ENCODE data around the gene WDR35. TPM values are rescaled to one million over a fixed set of nuclear protein-coding genes. Genes with fewer than 3 reads are reported as not detected.

Gene WDR35
- total and polyA plus RNA-seq, 8 donors, result 2.6 to 7.2 (median 3.8) TPM

DNA sequence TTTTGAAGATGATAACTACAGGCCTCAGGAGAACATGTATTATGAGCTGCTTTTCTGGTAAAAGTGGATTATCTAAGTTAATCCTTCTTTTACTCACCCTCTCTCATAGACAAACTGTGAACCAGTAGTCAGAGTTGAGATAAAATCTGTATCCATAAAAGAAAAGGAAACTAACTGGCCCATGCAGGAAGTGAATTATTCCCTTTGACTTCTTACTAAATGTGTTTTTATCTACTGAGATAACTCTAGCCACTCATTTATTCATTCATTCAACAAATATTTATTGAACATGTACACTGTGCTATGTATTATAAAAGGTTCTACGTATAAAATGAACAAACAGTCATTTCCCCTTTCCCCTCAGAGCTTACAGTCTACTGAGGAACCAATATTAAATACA, 10.0 kb downstream of the WDR35 start:
- TF ChIP-seq, protein P1, sequence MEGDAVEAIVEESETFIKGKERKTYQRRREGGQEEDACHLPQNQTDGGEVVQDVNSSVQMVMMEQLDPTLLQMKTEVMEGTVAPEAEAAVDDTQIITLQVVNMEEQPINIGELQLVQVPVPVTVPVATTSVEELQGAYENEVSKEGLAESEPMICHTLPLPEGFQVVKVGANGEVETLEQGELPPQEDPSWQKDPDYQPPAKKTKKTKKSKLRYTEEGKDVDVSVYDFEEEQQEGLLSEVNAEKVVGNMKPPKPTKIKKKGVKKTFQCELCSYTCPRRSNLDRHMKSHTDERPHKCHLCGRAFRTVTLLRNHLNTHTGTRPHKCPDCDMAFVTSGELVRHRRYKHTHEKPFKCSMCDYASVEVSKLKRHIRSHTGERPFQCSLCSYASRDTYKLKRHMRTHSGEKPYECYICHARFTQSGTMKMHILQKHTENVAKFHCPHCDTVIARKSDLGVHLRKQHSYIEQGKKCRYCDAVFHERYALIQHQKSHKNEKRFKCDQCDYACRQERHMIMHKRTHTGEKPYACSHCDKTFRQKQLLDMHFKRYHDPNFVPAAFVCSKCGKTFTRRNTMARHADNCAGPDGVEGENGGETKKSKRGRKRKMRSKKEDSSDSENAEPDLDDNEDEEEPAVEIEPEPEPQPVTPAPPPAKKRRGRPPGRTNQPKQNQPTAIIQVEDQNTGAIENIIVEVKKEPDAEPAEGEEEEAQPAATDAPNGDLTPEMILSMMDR (IDR thresholded peaks at IDR 0.05), result no peak
- H3K9me3 ChIP-seq, result no peaks in the 10 kb centered on the region
- H3K4me1 ChIP-seq, result no peaks in the 10 kb centered on the region
- ATAC-seq, result no peak
- intact Hi-C loops (cut with DNase I), result no loop called here
- H3K27ac ChIP-seq, result no peak overlapping the region
- no peak overlapping the region for H3K4me3 ChIP-seq
- no peaks in the 10 kb centered on the region for H3K27me3 ChIP-seq
- FAIRE-seq, result no peak
- 78% methylated on average over 1 of the region's 1 CpG for WGBS, 2 donors
- no peaks in the 10 kb centered on the region for H3K36me3 ChIP-seq
- no peak for DNase-seq

DNA sequence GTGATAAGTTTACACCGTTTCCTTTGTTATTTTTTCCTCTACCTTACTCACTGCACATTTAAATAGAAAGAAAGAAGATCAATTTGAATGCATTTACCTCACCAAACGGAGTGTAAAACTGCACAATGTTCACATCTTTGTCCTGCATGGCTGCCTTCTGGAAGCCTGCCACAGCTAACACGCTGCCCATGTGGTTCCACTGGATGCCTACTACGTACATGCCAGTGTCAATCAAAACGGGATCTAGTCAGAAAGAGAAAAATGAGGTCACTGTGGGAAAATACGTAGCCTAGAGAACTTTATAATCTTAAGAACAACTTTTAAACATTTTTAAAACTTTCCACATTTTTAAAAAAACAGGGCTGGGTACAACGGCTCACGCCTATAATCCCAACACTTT, 16.4 kb downstream of the WDR35 start:
- 89 to 90% methylated on average over 8 of the region's 8 CpGs for WGBS, 2 donors
- no peak for FAIRE-seq
- peaks cover 0 to 4% (median 0%) of the 10 kb centered on the region in 3 donors for H3K36me3 ChIP-seq

DNA sequence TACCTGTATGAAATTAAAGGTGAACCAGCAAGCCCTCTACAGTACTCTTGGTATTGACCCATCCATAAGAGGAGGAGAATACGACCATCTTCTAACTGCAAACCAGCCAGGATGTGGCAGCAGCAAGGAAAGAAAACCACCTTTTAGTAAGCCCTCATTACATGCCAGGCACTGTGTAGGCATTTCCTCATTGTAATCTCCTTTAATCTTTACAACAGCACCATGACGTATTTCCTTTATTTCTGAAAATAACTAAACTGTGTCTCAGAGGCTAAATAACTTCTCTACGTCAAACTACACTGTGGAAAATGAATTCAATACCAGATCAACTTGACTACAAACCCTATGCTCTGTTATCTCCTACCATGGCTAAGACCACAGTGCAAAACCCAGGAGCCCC, 18.2 kb downstream of the WDR35 start:
- ATAC-seq, result no peak
- no peaks in the 10 kb centered on the region for H3K4me1 ChIP-seq
- peaks cover 0 to 4% (median 0%) of the 10 kb centered on the region in 3 donors for H3K36me3 ChIP-seq
- H3K9me3 ChIP-seq, result no peaks in the 10 kb centered on the region
- TF ChIP-seq, protein P1 (IDR thresholded peaks at IDR 0.05), result no peak
- no peak overlapping the region for H3K4me3 ChIP-seq
- DNase-seq, result no peak
- intact Hi-C loops (cut with DNase I), result no loop called here
- H3K27me3 ChIP-seq, result no peaks in the 10 kb centered on the region
- WGBS, 2 donors, result 91% methylated on average over 3 of the region's 3 CpGs
- H3K27ac ChIP-seq, result no peak overlapping the region
- no peak for FAIRE-seq

More for the DNA sequence above, 16.4 kb downstream of the WDR35 start:
- Histone ChIP-seq H3K27ac (no peak overlapping the region), H3K4me1 (no peaks in the 10 kb centered on the region), H3K9me3 (no peaks in the 10 kb centered on the region), H3K27me3 (no peaks in the 10 kb centered on the region), H3K4me3 (no peak overlapping the region)
- DNase-seq, result no peak
- intact Hi-C loops (cut with DNase I), result no loop called here
- TF ChIP-seq, protein P1 (IDR thresholded peaks at IDR 0.05), result no peak
- ATAC-seq, result no peak

DNA sequence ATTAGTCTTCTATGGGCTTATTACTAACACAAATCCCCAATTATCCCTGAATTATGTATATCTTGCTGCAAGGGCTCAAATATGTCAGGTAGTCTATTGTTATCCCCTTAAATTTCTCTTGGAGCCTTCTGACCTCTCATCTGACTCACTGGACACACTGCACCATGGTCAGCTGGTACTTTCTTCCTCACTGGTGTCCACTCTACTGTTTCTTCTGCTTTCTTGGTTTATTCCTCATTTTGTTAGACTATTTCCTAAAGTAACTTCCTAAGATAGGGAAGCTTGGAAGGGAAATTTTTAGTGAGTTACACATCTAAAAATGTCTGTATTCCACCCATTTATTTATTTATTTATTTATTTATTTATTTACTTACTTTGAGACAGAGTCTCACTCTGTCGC, 26.5 kb downstream of the WDR35 start:
- intact Hi-C loops (cut with DNase I), result no loop called here
- Histone ChIP-seq H3K27me3 (no peaks in the 10 kb centered on the region), H3K36me3 (no peaks in the 10 kb centered on the region), H3K4me1 (no peaks in the 10 kb centered on the region), H3K9me3 (no peaks in the 10 kb centered on the region), H3K27ac (no peak overlapping the region), H3K4me3 (no peak overlapping the region)
- no peak for ATAC-seq
- FAIRE-seq, result no peak
- TF ChIP-seq, protein P1 (IDR thresholded peaks at IDR 0.05), result no peak
- 93 to 100% methylated on average over 1 of the region's 1 CpG for WGBS, 2 donors
- DNase-seq, result no peak

DNA sequence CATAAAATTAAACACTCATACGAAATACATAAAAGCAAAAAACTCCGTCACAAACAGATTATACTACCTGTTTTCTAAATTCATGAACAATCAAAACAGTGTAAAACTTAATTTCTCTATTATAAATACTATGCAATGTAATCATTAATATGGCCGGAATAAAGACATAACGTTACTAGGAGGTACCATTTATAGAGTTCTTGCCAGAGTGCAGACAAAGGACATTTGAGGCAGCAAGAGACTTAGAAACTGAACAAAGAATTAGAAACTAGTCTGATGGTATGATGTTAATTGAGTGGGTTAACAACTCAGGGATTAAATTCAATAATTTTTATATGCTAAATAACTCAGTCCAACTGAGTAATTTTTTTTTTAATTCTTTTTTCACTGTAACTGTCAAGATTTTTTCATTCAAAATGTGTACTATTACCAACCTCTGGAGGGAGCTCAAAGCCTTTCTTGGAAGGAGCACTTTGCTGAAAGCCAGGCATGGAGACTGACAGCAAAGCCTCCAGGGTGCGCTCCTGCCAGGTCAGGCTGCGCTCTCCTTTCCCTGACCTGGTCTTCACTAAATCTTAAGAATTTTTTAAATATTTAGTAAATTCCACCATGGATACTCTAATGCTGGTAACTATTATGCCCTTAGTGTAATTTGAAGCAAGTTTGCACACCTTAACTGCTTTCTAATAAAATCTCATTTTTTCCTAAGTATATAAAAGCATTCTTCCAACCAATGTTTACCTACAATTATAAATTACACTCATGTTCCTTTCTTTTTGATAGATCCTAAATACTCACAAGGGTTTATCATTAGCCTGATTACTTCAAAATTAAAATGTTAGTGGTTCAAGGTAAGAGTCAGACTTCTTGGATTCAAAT, 34.1 kb downstream of the WDR35 start:
- no peak overlapping the region for H3K4me3 ChIP-seq
- no peaks in the 10 kb centered on the region for H3K36me3 ChIP-seq
- intact Hi-C loops (cut with DNase I), result no loop called here
- no peaks in the 10 kb centered on the region for H3K4me1 ChIP-seq
- ATAC-seq (peak; percentile 90 to 99 (median 94)), DNase-seq (peak in 5 of 6 donors; percentile 33 to 56 (median 45)), FAIRE-seq (peak; percentile 53)
- 42 to 46% methylated on average over 6 of the region's 6 CpGs for WGBS, 2 donors
- no peak overlapping the region for H3K27ac ChIP-seq
- H3K27me3 ChIP-seq, result no peaks in the 10 kb centered on the region
- no peaks in the 10 kb centered on the region for H3K9me3 ChIP-seq
- TF ChIP-seq, protein P1 (IDR thresholded peaks at IDR 0.05), result peak in 3 of 4 donors; percentile 50 to 57 (median 53)

All from pancreas (tissue), 10 donors.